ENCODE results near the gene PLAU.
"Not testable (repeated sequence)": the region's sequence is repeated elsewhere in the genome, so short reads cannot be mapped to it uniquely, and the experiment has no call there.

The PLAU gene

DNA sequence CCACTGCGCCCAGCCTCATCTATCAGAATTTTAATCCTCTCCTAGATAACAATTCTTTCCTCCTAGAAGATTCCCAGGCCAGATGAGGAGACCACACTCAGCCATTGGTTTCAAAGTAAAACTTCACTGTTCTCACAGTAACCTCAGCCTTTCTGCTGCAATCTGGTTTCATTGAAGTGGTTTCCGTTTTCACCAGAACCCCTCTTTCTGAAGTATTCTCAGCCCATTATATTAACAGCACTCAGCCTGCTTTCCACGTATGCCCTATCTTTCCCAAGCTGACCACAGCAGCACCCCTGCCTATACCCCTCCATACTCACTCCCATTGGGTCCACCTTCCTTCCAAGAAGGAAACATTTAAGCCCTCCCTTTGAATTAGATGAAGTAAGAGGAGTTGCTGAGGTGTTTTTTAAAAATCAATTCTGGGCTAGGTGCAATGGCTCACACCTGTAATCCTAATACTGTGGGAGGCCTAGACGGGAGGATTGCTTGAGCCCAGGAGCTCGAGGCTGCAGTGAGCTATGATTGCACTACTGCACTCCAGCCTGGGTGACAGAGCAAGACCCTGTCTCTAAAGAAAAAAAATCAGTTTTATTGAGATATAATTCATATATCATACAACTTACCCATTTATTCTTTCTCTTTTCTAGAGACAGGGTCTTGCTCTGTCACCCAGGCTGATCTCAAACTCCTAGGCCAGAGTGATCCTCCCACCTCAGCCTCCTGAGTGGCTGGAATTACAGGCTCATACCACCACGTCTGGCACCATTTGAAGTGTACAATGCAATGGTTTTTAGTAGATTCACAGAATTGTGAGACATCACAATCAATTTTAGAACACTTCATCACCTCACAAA lies 11.3 kb downstream of the PLAU start:
- no peak for FAIRE-seq
- no peak for DNase-seq (ENCODE audit: low spot score)

DNA sequence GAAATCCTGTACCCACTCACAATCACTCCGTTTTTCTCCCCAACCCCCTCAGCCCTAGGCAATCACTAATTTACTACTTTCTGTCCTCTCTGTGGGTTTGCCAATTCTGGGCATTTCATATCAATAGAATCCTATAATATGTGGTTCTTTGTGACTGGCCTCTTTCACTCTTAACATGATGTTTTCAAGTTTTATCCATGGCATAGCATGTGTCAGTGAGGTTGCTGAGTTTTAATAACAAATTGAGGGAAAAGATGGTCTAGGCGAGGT lies 11.9 kb downstream of the PLAU start:
- no peak for DNase-seq (ENCODE audit: low spot score)
- no peak for FAIRE-seq

- FAIRE-seq (no peak), DNase-seq (ENCODE audit: low spot score) (no peak)
Measured at GRCh38 chr10:73923935-73924598, 13.1 kb downstream of the PLAU start.

DNA sequence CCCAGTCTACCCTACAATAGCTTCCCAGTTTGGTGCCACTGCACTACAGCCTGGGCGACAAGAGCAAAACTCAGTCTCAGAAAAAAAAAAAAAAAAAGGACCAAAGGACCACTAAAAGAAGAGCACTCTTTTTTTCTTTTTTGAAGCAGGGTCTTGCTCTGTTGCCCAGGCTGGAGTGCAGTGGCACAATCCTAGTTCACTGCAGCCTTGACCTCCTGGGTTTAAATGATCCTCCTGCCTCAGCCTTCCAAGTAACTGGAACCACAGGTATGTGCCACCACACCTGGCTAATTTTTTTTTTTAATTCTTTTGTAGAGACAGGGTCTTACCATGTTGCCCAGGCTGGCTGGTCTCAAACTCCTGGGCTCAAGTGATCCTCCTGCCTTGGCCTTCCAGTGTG lies 14.0 kb downstream of the PLAU start:
- DNase-seq (ENCODE audit: low spot score), result no peak

DNA sequence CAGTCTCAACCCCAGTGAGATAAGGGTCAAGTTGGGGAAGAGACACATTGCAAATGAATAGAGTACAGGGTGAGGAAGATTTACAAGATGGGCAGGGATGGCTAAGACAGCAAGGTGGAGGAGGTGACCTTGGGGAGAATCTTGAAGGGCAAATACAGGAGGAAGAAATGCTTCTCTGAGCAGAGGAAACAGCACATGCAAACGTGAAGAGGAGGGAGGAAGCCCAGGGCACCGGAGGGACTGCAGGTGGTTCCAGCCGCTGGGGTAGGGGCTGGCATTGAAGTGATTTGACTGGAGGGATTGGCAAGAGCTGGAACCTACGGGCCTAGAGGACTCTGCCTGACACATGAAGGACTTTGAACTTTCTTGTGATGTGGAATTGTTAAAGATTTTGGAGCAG lies 14.6 kb downstream of the PLAU start:
- FAIRE-seq (no peak), DNase-seq (ENCODE audit: low spot score) (no peak)

More for the DNA sequence above, 14.0 kb downstream of the PLAU start:
- FAIRE-seq, result no peak

DNA sequence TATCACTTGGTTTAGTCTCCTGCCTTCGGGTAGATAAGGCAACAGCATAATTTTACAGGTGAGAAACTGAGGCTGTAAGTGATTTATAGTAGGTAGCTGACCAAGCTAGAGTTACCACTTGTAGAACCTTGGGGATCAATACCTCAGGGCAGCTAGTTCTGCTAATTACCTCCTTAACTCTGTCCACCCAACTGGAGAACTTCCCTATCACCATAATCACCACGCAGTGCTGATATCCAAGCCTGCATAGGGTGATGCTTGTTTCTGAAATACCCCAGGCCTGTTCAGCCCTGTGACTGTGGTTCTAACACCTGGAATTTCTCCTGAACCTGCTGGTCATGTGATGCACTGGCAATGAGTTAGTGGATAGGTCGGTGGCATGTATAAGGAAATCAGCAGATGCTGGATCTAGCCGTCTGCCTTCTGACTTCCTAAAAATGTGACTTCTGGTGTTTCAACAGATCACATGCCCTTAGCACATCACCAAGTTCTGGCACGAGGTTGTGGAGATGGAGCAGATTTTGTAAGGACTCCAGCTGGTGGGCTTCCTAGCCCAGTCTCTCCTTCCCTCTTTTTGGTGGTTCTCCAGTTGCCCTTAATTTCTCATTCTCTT lies 15.3 kb downstream of the PLAU start:
- DNase-seq (ENCODE audit: low spot score) (no peak), FAIRE-seq (no peak)

GRCh38 chr10:73930630-73931327 lies 19.8 kb downstream of the PLAU start:
- not testable (repeated sequence) for FAIRE-seq; DNase-seq (ENCODE audit: low spot score)

GRCh38 chr10:73931767-73932619 lies 21.1 kb downstream of the PLAU start:
- FAIRE-seq (no peak), DNase-seq (ENCODE audit: low spot score) (peak; percentile 91)

DNA sequence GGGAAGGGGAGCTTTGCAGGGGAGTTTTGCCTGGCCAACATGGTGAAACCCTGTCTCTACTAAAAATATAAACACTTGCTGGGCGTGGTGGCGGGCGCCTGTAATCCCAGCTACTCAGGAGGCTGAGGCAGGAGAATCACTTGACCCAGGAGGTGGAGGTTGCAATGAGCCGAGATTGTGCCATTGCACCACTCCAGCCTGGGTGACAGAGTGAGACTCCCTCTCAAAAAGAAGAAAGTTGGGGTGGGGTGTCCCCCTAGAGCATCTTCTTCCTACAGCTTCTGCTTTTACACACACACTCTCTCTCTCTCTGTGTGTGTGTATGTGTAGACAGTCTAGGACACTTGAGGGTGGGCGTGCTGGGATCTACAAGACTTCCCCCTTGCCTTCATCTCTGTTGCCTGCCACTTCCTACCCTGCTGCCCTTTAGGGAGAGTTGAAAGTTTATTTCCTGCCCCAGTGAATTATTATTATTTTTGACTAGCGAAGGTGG lies 21.7 kb downstream of the PLAU start:
- DNase-seq (ENCODE audit: low spot score), result no peak
- no peak for FAIRE-seq

DNA sequence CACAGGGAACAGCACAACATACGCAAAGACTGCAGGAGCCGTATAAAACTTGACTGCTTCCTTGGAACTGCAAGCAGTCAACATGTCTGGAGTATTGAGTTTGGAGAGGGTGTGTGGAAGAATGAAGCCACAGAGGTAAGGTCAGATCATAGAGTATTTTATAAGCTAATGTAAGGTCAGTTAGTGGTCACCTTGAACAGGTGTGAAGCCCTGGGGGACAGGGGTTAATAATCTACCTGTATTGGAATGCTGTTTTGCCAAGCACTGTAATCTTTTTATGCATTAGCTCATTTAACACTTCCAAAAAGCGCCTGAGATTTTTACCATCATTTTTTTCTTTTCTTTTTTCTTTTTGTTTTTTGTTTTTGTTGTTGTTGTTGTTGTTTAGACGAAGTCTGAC lies 23.1 kb downstream of the PLAU start:
- FAIRE-seq, result no peak
- no peak for DNase-seq (ENCODE audit: low spot score)

DNA sequence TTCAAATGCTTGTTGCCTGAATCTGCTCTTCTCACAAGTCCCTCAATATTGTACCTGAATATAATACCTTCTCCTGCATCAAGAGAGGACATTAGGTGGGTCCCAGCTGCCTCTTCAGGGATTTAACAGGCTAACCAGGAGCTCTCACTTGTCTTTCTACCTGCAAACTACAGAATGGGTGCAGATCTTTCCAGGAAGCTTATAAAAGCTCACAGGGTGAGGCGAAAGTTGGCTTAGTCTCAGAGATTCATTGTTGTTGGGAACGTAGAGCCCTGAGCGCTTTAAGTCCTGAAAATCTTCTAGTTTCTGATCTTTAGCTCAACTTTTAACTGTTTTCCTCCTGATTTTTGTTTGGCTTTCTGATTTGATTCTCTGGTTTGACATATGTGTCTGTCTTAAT lies 25.0 kb downstream of the PLAU start:
- DNase-seq (ENCODE audit: low spot score) (no peak), FAIRE-seq (no peak)

DNA sequence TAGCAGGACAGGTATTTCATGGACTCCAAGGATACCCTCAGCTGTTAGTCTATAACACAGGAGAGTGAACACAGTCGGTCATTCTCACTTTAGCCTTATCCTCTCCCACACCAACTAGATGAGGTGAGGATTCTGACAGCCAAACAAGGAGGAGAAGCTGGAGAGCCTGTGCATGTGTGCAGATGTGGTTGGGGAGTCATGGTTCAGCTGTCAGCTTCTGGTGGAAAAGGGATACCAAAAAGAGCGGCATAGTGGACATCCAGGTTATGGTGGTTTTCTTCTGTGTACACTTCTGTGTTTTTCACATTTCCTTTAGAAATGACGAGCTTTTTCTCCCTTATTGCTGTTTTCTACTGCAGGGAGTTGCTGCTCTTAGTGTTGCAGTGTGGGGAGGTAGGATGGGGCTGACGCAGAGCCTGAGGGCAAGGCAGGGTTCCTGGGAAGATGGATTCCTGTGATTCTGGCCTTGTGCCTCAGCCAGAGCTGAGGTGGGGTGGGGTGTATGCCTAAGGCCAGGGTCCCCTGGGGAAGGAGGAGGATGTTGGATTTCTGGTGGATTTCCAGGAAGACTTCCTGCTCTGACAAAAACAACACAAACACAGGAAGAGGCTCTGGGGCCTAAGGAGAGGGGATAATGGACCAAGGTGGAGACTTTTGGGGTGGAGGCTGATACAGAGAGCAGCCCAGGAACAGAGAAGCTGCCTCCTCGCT lies 26.6 kb downstream of the PLAU start:
- FAIRE-seq (no peak), DNase-seq (ENCODE audit: low spot score) (no peak)

DNA sequence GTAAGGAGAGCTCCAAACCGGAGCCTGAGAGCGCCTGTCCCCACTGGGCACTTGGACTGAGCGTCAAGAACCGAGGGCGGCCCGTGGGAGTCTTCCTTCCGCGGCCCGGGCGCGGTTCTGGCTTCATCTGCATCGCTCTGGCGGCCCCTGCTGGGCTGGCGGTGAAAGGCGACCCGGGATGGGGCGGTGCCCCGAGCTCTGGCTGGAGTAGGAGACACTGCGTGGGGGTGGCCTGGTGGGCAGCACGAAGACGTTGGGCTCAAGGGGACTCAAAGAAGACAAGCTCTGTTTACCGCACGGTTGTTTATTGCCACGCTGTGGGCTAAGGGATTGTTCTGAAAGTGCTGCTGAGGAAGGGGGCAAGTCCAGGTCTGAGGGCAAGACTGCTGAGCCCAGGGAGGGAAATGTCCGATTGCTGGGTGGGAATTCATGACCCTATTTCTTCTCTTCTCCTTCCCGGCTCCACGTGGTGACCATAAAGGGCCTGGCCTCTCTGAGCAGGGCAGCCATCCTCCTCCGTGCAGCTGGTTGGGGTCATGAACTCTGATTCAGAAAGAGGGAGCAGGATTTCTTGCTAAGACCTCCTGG lies 29.8 kb downstream of the PLAU start:
- FAIRE-seq, result no peak
- peak; percentile 91 for DNase-seq (ENCODE audit: low spot score)

GRCh38 chr10:73941300-73941699 lies 30.4 kb downstream of the PLAU start:
- DNase-seq (ENCODE audit: low spot score) (no peak), FAIRE-seq (no peak)

DNA sequence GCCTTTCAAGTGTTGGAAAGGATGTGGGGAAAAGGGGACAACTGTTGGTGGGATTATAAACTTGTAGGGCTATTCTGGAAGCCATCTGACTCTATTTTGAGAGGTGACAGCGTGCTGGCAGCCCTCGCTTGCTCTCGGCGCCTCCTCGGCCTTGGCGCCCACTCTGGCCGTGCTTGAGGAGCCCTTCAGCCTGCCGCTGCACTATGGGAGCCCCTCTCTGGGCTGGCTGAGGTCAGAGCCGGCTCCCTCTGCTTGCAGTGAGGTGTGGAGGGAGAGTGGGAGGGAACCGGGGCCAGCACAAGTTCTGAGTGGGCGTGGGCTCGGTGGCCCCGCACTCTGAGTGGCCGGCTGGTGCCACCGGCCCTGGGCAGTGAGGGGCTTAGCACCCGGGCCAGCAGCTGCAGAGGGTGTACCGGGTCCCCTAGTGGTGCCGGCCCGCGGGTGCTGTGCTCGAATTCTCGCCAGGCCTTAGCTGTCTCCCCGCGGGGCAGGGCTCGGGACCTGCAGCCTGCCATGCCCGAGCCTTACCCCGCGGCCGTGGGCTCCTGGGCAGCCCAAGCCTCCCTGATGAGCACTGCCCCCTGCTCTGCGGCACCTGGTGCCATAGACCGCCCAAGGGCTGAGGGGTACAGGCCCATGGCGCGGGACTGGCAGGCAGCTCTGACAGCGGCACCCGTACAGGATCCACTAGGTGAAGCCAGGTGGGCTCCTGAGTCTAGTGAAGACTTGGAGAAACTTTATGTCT lies 33.6 kb downstream of the PLAU start:
- FAIRE-seq, result no peak

DNA sequence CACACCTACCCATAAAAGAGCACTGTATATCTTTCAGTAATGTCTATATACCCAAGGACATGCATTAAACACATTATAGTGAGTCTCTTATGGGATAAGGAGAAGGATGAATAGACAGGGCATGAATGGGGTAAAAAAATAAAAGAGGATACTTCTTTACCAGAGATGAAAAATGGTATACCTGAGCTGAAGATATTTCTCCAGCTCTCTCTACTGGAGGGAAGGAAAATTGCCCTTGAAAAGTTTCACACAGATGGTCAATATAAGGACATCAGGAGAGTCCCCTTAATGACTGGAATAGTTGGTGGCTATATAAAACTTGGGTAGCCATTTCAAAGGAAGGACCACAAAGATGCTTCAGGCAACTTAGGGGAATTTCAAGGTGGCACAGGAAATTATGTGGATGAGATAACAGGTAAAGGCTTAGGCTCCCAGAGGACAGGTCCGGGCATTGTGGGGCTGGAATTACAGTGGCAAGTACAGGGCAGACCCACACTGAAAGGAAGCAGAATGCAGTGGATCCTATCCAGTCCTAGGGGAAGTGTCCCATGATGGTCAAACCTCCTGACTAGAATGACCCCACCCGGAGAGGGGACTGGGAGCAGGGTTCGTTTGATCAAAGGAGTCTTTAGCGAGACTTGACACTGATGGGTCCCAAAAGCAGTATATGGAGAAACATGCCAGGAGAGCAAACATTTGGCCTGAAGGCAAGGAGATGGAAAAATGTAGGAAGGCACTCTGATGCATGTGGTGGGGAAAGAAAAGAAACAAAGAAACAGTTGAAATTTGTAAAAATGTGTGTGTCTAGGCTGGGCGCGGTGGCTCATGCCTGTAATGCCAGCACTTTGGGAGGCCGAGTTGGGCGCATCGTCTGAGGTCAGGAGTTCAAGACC lies 35.6 kb downstream of the PLAU start:
- DNase-seq (ENCODE audit: low spot score) (no peak), FAIRE-seq (no peak)

More for the DNA sequence above, 33.6 kb downstream of the PLAU start:
- no peak for DNase-seq (ENCODE audit: low spot score)

GRCh38 chr10:73948947-73949633 lies 38.2 kb downstream of the PLAU start:
- DNase-seq (ENCODE audit: low spot score) (no peak), FAIRE-seq (no peak)
